ENCODE measurements around the gene CHM. TPM values are rescaled to one million over a fixed set of nuclear protein-coding genes. Genes with fewer than 3 reads are reported as not detected.
"Not testable (repeated sequence)": the region's sequence is repeated elsewhere in the genome, so short reads cannot be mapped to it uniquely, and the experiment has no call there.

The CHM gene
- total RNA-seq, 2 donors from 2014 or later: 13.9 to 20.2 TPM

GRCh38 chrX:86028681-86029080 lies 18.7 kb downstream of the CHM start:
- no peak overlapping the region for H3K4me3 ChIP-seq
- no peak overlapping the region for H3K27ac ChIP-seq
- no peaks in the 10 kb centered on the region for H3K9me3 ChIP-seq
- DNase-seq (ENCODE audit: low spot score): no peak
- no peaks in the 10 kb centered on the region for H3K27me3 ChIP-seq (replicated peaks; ENCODE audit: insufficient read depth)
- H3K36me3 ChIP-seq: no peaks in the 10 kb centered on the region
- TF ChIP-seq, protein P1, sequence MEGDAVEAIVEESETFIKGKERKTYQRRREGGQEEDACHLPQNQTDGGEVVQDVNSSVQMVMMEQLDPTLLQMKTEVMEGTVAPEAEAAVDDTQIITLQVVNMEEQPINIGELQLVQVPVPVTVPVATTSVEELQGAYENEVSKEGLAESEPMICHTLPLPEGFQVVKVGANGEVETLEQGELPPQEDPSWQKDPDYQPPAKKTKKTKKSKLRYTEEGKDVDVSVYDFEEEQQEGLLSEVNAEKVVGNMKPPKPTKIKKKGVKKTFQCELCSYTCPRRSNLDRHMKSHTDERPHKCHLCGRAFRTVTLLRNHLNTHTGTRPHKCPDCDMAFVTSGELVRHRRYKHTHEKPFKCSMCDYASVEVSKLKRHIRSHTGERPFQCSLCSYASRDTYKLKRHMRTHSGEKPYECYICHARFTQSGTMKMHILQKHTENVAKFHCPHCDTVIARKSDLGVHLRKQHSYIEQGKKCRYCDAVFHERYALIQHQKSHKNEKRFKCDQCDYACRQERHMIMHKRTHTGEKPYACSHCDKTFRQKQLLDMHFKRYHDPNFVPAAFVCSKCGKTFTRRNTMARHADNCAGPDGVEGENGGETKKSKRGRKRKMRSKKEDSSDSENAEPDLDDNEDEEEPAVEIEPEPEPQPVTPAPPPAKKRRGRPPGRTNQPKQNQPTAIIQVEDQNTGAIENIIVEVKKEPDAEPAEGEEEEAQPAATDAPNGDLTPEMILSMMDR (IDR thresholded peaks at IDR 0.05): no peak
- TF ChIP-seq POLR2AphosphoS5 (IDR thresholded peaks at IDR 0.05) (no peak), POLR2A (IDR thresholded peaks at IDR 0.05) (no peak)
- 28% methylated on average over 2 of the region's 2 CpGs for WGBS
- no peaks in the 10 kb centered on the region for H3K4me1 ChIP-seq (replicated peaks)
- intact Hi-C loops (cut with DNase I): no loop called here

DNA sequence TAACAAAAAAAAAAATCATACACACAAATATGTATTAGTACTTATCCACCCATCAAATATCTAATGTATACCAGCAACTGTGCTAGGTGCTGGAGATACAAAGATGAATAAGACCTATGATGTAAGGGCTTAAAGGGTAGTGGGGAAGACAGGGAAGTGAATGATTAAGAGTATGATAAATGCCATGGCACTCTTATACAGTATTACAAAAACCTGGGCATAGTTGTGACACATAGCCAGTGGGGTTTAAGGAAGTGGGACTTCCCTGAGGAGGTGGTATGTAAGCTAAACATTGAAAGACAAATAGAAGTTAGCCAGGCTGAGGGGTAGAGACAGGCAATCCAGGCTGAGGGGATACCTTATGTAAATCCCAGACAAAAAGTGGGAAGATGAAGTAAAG lies 23.5 kb downstream of the CHM start:
- H3K27ac ChIP-seq: no peak overlapping the region
- no peaks in the 10 kb centered on the region for H3K36me3 ChIP-seq
- intact Hi-C loops (cut with DNase I): no loop called here
- TF ChIP-seq, protein P1 (IDR thresholded peaks at IDR 0.05): no peak
- no peak for TF ChIP-seq POLR2AphosphoS5 (IDR thresholded peaks at IDR 0.05)
- no peak for TF ChIP-seq POLR2A (IDR thresholded peaks at IDR 0.05)
- no peaks in the 10 kb centered on the region for H3K27me3 ChIP-seq (replicated peaks; ENCODE audit: insufficient read depth)
- H3K4me3 ChIP-seq: no peak overlapping the region
- no peaks in the 10 kb centered on the region for H3K4me1 ChIP-seq (replicated peaks)
- H3K9me3 ChIP-seq: no peaks in the 10 kb centered on the region
- no peak for DNase-seq (ENCODE audit: low spot score)

DNA sequence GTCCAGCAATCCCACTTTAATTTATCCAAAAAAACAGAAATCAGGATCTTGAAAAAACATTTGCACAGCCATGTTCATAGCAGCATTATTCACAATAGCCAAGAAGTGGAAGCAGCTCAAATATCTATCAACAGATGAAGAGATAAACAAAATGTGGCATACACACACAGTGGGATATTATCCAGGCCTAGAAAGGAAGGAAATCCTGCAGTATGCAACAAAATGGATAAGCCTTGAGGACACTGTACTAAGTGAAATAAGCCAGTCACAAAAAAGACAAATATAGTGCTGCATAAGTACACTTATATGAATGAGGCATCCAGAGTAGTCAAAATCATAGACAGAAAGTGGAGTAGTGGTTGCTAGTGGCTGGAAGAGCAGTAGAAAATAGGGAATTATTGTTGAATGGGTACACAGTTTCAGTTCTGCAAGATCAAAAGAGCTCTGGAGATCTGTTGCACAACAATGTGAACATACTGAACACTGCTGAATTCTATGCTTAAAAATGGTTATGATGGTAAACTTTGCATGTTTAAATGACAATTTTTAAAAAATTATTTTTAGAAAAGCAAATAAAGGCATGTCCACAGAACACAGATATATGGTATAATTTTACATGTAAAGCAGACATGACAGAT lies 25.6 kb downstream of the CHM start:
- no peak for TF ChIP-seq POLR2A (IDR thresholded peaks at IDR 0.05)
- TF ChIP-seq, protein P1 (IDR thresholded peaks at IDR 0.05): no peak
- no peak overlapping the region for H3K27ac ChIP-seq
- no peaks in the 10 kb centered on the region for H3K9me3 ChIP-seq
- no peaks in the 10 kb centered on the region for H3K4me1 ChIP-seq (replicated peaks)
- no peak overlapping the region for H3K4me3 ChIP-seq
- no peak for DNase-seq (ENCODE audit: low spot score)
- no peaks in the 10 kb centered on the region for H3K27me3 ChIP-seq (replicated peaks; ENCODE audit: insufficient read depth)
- intact Hi-C loops (cut with DNase I): no loop called here
- H3K36me3 ChIP-seq: no peaks in the 10 kb centered on the region

DNA sequence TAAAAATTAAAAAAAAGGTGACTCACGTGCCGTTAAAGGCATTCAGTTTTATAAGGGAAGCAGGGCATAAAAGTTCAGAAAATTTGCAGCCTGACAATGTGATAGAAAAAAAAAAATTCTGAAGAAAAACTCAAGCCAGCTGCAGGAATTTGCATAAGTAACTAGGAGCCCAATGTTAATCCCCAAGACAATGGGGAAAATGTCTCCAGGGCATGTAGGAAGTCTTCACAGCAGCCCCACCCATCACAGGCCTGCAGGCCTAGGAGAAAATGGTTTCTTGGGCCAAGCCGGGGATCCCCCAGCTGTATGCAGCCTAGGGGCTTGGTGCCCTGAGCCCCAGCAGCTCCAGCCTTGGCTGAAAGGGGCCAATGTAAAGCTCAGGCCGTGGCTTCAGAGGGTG lies 31.2 kb downstream of the CHM start:
- 80% methylated on average over 4 of the region's 4 CpGs for WGBS
- H3K27ac ChIP-seq: no peak overlapping the region
- TF ChIP-seq POLR2AphosphoS5 (IDR thresholded peaks at IDR 0.05) (no peak), POLR2A (IDR thresholded peaks at IDR 0.05) (no peak)
- TF ChIP-seq, protein P1 (IDR thresholded peaks at IDR 0.05): no peak

DNA sequence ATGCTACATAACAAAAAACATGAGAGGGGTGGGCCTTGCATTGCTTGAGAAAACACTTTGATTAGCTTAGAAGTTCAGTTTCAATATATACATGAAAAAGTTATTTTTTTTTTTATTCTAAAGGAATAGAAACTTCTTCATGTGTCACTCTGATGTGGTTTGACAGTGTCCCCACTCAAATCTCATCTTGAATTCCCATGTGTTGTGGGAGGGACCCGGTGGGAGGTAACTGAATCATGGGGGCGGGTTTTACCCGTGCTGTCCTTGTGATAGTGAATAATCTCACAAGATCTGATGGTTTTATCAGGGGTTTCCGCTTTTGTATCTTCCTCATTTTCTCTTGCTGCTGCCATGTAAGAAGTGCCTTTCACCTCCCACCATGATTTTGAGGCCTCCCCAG lies 32.4 kb downstream of the CHM start:
- H3K9me3 ChIP-seq; H3K27ac ChIP-seq; H3K4me1 ChIP-seq (replicated peaks); intact Hi-C loops (cut with DNase I); DNase-seq (ENCODE audit: low spot score); H3K4me3 ChIP-seq; H3K27me3 ChIP-seq (replicated peaks; ENCODE audit: insufficient read depth); H3K36me3 ChIP-seq: not testable (repeated sequence)
- 98% methylated on average over 4 of the region's 4 CpGs for WGBS

More for the DNA sequence above, 31.2 kb downstream of the CHM start:
- no peaks in the 10 kb centered on the region for H3K9me3 ChIP-seq
- intact Hi-C loops (cut with DNase I): no loop called here
- DNase-seq (ENCODE audit: low spot score): no peak
- no peaks in the 10 kb centered on the region for H3K4me1 ChIP-seq (replicated peaks)
- no peaks in the 10 kb centered on the region for H3K36me3 ChIP-seq
- no peak overlapping the region for H3K4me3 ChIP-seq
- no peaks in the 10 kb centered on the region for H3K27me3 ChIP-seq (replicated peaks; ENCODE audit: insufficient read depth)
